Colonic mucosa (tissue), 4 donors: ENCODE measurements around the gene MT1E. TPM values are rescaled to one million over a fixed set of nuclear protein-coding genes. Genes with fewer than 3 reads are reported as not detected.

Source experiments
- DNase-seq: peaks from one replicate; pipeline ENCODE4 v3.0.0-alpha.2; 2020
- H3K27ac ChIP-seq: fragments of 200-600 bp; one replicate; pipeline ENCODE4 v1.8.0; 2021
- H3K27me3 ChIP-seq: fragments of 200-600 bp; one replicate; pipeline ENCODE4 v1.8.0; 2021
- H3K36me3 ChIP-seq: fragments of 200-600 bp; one replicate; pipeline ENCODE4 v1.8.0; 2021
- H3K4me1 ChIP-seq: fragments of 200-600 bp; one replicate; pipeline ENCODE4 v1.8.0; 2021; ENCODE audit warnings: mild to moderate bottlenecking
- H3K4me3 ChIP-seq: fragments of 200-600 bp; one replicate; pipeline ENCODE4 v1.8.0; 2021
- H3K9ac ChIP-seq, 2 donors: one replicate each; pipeline ENCODE4 v1.7.0; 2013; ENCODE audit warnings: control low read depth in 2 of 2, low read depth in 2 of 2, low read length in 2 of 2
- H3K9me3 ChIP-seq: fragments of 200-600 bp; one replicate; pipeline ENCODE4 v1.8.0; 2021
- CTCF ChIP-seq: fragments of 200-600 bp; IDR thresholded peaks from one replicate; pipeline ENCODE4 v1.8.0; 2022; ENCODE audit warnings: antibody characterized with exemption, mild to moderate bottlenecking
- intact Hi-C: fragments of 100-400 bp; cut with DNase I; formaldehyde crosslinking; loops from one replicate; pipeline ENCODE4 v1.14.1; 2022
- total RNA-seq, 2 donors: library from RNA; stranded (reverse); fragmentation: NEBNext Ultra II Directional in 1 of 2; extraction: Animal tissue kit (Norgen Biotek cat#: 25700) in 1 of 2; gene quantifications; one replicate each; pipeline ENCODE4 v1.2.1, GENCODE V29; 2021
- donor health status: healthy.
- donor health status: DM: no; HTN: no; CAD: no.
- donor health status: DM: no; HTN: no; CAD: no.

Gene MT1E
- total RNA-seq, 2 donors from 2014 or later: 251 to 359 TPM

- no peak overlapping the region for H3K9ac ChIP-seq
- H3K4me3 ChIP-seq: no peak overlapping the region
- no peaks in the 10 kb centered on the region for H3K9me3 ChIP-seq
- no peak for DNase-seq
- intact Hi-C loops: no loop called here
- no peaks in the 10 kb centered on the region for H3K27me3 ChIP-seq
- no peaks in the 10 kb centered on the region for H3K36me3 ChIP-seq
- H3K4me1 ChIP-seq: no peaks in the 10 kb centered on the region
- H3K27ac ChIP-seq: no peak overlapping the region
- no peak for TF ChIP-seq CTCF
Observed at GRCh38 chr16:56583351-56584168, 42.0 kb upstream of the MT1E start.

- DNase-seq: no peak
- intact Hi-C loops: no loop called here
- H3K9me3 ChIP-seq: no peaks in the 10 kb centered on the region
Observed at GRCh38 chr16:56584276-56584675, 41.3 kb upstream of the MT1E start.

GRCh38 chr16:56588781-56589140, 36.8 kb upstream of the MT1E start:
- no peak overlapping the region for H3K9ac ChIP-seq
- TF ChIP-seq CTCF: no peak
- no peak overlapping the region for H3K27ac ChIP-seq
- H3K4me3 ChIP-seq: peak overlapping the region; percentile 37
- H3K36me3 ChIP-seq: no peaks in the 10 kb centered on the region
- peaks cover 18% of the 10 kb centered on the region for H3K27me3 ChIP-seq
- no peaks in the 10 kb centered on the region for H3K9me3 ChIP-seq
- no peak for DNase-seq
- H3K4me1 ChIP-seq: peaks cover 6% of the 10 kb centered on the region
- intact Hi-C loops: no loop called here

More at GRCh38 chr16:56584276-56584675, 41.3 kb upstream of the MT1E start:
- Histone ChIP-seq H3K27ac (no peak overlapping the region), H3K27me3 (peaks cover 6% of the 10 kb centered on the region), H3K36me3 (no peaks in the 10 kb centered on the region), H3K4me3 (no peak overlapping the region), H3K9ac (no peak overlapping the region), H3K4me1 (no peaks in the 10 kb centered on the region)
- no peak for TF ChIP-seq CTCF

- peak within 1 kb of the TSS in 1 of 2 donors; percentile 49 for H3K9ac ChIP-seq
- no peak for TF ChIP-seq CTCF
- peaks cover 6% of the 10 kb centered on the region for H3K4me1 ChIP-seq
- intact Hi-C loops: no loop called here
- peaks cover 18% of the 10 kb centered on the region for H3K27me3 ChIP-seq
- H3K36me3 ChIP-seq: no peaks in the 10 kb centered on the region
- H3K9me3 ChIP-seq: no peaks in the 10 kb centered on the region
- H3K4me3 ChIP-seq: peak within 1 kb of the TSS; percentile 37
- DNase-seq: peak; percentile 45
- no peak within 1 kb of the TSS for H3K27ac ChIP-seq
Observed at GRCh38 chr16:56589141-56590039, 36.2 kb upstream of the MT1E start, which contains the start of gene MT3. Gene MT3 (plus strand): TSS chr16:56589528. CDS start chr16:56589591, 63 bp downstream.

GRCh38 chr16:56591377-56592060, 34.1 kb upstream of the MT1E start:
- Histone ChIP-seq H3K27me3 (peaks cover 18% of the 10 kb centered on the region), H3K9me3 (no peaks in the 10 kb centered on the region), H3K4me1 (peaks cover 6% of the 10 kb centered on the region), H3K9ac (no peak overlapping the region), H3K27ac (no peak overlapping the region), H3K4me3 (no peak overlapping the region), H3K36me3 (no peaks in the 10 kb centered on the region)
- intact Hi-C loops: no loop called here
- TF ChIP-seq CTCF: no peak
- DNase-seq: no peak
